ENCODE results near the gene EYS. TPM values are rescaled to one million over a fixed set of nuclear protein-coding genes. Genes with fewer than 3 reads are reported as not detected.

EYS gene
- total and polyA plus RNA-seq, 9 of the 15 experiments (the other 6 are each of a cell fraction or from before 2014, with no cell fraction given) = 0.03 to 0.36 (median 0.10) TPM; not detected in 2

- TF ChIP-seq, protein P1, sequence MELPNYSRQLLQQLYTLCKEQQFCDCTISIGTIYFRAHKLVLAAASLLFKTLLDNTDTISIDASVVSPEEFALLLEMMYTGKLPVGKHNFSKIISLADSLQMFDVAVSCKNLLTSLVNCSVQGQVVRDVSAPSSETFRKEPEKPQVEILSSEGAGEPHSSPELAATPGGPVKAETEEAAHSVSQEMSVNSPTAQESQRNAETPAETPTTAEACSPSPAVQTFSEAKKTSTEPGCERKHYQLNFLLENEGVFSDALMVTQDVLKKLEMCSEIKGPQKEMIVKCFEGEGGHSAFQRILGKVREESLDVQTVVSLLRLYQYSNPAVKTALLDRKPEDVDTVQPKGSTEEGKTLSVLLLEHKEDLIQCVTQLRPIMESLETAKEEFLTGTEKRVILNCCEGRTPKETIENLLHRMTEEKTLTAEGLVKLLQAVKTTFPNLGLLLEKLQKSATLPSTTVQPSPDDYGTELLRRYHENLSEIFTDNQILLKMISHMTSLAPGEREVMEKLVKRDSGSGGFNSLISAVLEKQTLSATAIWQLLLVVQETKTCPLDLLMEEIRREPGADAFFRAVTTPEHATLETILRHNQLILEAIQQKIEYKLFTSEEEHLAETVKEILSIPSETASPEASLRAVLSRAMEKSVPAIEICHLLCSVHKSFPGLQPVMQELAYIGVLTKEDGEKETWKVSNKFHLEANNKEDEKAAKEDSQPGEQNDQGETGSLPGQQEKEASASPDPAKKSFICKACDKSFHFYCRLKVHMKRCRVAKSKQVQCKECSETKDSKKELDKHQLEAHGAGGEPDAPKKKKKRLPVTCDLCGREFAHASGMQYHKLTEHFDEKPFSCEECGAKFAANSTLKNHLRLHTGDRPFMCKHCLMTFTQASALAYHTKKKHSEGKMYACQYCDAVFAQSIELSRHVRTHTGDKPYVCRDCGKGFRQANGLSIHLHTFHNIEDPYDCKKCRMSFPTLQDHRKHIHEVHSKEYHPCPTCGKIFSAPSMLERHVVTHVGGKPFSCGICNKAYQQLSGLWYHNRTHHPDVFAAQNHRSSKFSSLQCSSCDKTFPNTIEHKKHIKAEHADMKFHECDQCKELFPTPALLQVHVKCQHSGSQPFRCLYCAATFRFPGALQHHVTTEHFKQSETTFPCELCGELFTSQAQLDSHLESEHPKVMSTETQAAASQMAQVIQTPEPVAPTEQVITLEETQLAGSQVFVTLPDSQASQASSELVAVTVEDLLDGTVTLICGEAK (IDR thresholded peaks at IDR 0.05) = no peak
- TF ChIP-seq, protein P1 (CRISPR knock-in tag; IDR thresholded peaks at IDR 0.05) = no peak
Measured at GRCh38 chr6:64683682-64684081, 1023.3 kb downstream of the EYS start (continued).
